ENCODE data around the gene CALM1. TPM values are rescaled to one million over a fixed set of nuclear protein-coding genes. Genes with fewer than 3 reads are reported as not detected.
A peak's percentile ranks its signal among the peaks of the same experiment; 100 is the strongest.

The CALM1 gene
- total and polyA plus RNA-seq, 8 donors = 213 to 1,126 (median 356) TPM

DNA sequence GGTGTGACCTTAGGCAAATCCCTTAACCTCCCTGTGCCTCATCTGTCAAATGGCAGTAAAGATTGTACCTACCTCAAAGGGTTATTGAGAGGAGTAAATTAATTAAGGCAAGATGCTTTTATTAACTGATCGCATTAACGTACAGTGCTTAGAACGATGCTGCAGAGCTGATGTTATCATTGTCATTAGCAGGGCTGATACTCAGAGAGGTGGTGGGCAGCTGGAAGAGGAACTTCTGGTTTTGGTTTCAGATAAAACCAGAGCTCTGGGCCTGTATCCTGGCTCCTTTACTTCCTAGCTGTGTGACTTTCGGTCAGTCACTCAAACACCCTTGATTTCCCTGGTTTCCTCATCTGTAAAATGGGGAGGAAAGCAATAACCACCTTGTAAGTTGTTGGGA lies 55.1 kb downstream of the CALM1 start:
- intact Hi-C loops (cut with DNase I; ENCODE audit: low total_unique reads) = no loop called here
- WGBS, 5 donors = 72 to 93% (median 83%) methylated on average over 4 of the region's 4 CpGs

DNA sequence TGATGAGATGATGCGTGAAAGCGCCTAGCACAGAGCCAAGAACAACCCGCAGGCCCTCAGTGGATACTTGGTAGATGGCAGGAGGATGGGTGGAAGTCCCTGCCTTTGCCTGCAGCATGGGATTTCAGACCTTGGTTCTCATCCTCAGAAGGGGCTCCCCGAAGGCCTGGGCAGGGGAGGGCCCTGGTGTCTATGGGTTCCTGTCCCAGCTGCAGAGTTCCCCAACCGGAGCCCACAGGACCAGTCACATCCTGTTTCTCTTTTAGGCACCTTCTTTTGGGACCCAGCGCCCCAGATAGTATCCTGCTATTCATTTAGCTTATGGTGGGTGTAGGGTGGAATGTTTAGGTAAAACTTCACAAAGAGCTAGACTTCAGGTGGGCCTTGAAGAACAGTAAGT lies 55.5 kb downstream of the CALM1 start:
- H3K4me3 ChIP-seq = no peak overlapping the region
- H3K9me3 ChIP-seq = peaks cover 0 to 10% (median 7%) of the 10 kb centered on the region in 4 donors
- H3K36me3 ChIP-seq = no peaks in the 10 kb centered on the region
- no peak for TF ChIP-seq EP300 (IDR thresholded peaks at IDR 0.05)
- no peak for TF ChIP-seq POLR2AphosphoS5 (IDR thresholded peaks at IDR 0.05)
- no peak for TF ChIP-seq POLR2A (IDR thresholded peaks at IDR 0.05)
- TF ChIP-seq, protein P1, sequence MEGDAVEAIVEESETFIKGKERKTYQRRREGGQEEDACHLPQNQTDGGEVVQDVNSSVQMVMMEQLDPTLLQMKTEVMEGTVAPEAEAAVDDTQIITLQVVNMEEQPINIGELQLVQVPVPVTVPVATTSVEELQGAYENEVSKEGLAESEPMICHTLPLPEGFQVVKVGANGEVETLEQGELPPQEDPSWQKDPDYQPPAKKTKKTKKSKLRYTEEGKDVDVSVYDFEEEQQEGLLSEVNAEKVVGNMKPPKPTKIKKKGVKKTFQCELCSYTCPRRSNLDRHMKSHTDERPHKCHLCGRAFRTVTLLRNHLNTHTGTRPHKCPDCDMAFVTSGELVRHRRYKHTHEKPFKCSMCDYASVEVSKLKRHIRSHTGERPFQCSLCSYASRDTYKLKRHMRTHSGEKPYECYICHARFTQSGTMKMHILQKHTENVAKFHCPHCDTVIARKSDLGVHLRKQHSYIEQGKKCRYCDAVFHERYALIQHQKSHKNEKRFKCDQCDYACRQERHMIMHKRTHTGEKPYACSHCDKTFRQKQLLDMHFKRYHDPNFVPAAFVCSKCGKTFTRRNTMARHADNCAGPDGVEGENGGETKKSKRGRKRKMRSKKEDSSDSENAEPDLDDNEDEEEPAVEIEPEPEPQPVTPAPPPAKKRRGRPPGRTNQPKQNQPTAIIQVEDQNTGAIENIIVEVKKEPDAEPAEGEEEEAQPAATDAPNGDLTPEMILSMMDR (IDR thresholded peaks at IDR 0.05) = no peak
- 84 to 88% (median 87%) methylated on average over 6 of the region's 6 CpGs for WGBS, 5 donors
- intact Hi-C loops (cut with DNase I; ENCODE audit: low total_unique reads) = no loop called here
- no peaks in the 10 kb centered on the region for H3K27me3 ChIP-seq
- DNase-seq = no peak
- H3K4me1 ChIP-seq = peaks cover 0 to 26% (median 22%) of the 10 kb centered on the region in 4 donors
- no peak overlapping the region for H3K27ac ChIP-seq

More for the DNA sequence above, 55.1 kb downstream of the CALM1 start:
- no peak for TF ChIP-seq POLR2AphosphoS5 (IDR thresholded peaks at IDR 0.05)
- TF ChIP-seq, protein P1 (IDR thresholded peaks at IDR 0.05) = no peak
- no peak for TF ChIP-seq EP300 (IDR thresholded peaks at IDR 0.05)
- TF ChIP-seq POLR2A (IDR thresholded peaks at IDR 0.05) = no peak
- no peak for DNase-seq
- H3K27ac ChIP-seq = no peak overlapping the region
- H3K4me3 ChIP-seq = no peak overlapping the region
- H3K36me3 ChIP-seq = no peaks in the 10 kb centered on the region
- H3K9me3 ChIP-seq = peaks cover 0 to 13% (median 9%) of the 10 kb centered on the region in 4 donors
- H3K27me3 ChIP-seq = no peaks in the 10 kb centered on the region
- peaks cover 0 to 26% (median 22%) of the 10 kb centered on the region in 4 donors for H3K4me1 ChIP-seq

DNA sequence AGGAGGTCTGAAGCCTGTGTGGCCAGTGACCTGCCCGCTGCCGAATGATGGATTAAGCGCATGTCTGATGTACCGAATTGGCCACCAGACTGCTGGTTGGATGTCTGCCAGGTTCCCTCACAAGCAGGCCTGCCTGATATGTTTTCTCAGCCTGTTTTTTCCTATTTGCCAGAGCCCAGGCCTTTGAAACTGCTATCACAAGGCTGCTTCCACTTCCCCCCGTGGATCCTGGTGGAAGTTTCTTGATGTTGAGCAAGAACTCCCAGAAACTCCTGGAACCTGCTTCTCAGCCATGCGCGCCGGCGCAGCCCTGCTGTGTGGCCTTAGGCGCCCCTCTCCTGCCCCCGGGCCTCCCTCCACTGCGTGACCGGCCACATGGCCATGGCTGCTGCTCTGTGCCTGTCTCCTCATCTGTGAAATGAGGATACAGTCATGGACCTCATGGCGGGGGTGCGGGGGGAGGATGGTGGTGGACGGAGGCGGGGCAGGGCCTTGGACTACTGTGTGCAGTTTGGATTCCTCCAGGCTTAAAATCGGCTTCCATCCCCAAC lies 56.6 kb downstream of the CALM1 start:
- WGBS, 5 donors = 43 to 73% (median 68%) methylated on average over 14 to 18 of the region's 18 CpGs
- Histone ChIP-seq H3K4me3 (no peak overlapping the region), H3K27ac (peak overlapping the region; percentile 46 to 80 (median 62)), H3K9me3 (no peaks in the 10 kb centered on the region), H3K27me3 (no peaks in the 10 kb centered on the region), H3K36me3 (no peaks in the 10 kb centered on the region), H3K4me1 (peaks cover 0 to 26% (median 22%) of the 10 kb centered on the region in 4 donors)
- intact Hi-C loops (cut with DNase I; ENCODE audit: low total_unique reads) = no loop called here
- TF ChIP-seq POLR2AphosphoS5 (IDR thresholded peaks at IDR 0.05) = no peak
- TF ChIP-seq POLR2A (IDR thresholded peaks at IDR 0.05) = no peak
- no peak for TF ChIP-seq EP300 (IDR thresholded peaks at IDR 0.05)
- TF ChIP-seq, protein P1 (IDR thresholded peaks at IDR 0.05) = no peak
- peak; percentile 35 to 90 for DNase-seq

DNA sequence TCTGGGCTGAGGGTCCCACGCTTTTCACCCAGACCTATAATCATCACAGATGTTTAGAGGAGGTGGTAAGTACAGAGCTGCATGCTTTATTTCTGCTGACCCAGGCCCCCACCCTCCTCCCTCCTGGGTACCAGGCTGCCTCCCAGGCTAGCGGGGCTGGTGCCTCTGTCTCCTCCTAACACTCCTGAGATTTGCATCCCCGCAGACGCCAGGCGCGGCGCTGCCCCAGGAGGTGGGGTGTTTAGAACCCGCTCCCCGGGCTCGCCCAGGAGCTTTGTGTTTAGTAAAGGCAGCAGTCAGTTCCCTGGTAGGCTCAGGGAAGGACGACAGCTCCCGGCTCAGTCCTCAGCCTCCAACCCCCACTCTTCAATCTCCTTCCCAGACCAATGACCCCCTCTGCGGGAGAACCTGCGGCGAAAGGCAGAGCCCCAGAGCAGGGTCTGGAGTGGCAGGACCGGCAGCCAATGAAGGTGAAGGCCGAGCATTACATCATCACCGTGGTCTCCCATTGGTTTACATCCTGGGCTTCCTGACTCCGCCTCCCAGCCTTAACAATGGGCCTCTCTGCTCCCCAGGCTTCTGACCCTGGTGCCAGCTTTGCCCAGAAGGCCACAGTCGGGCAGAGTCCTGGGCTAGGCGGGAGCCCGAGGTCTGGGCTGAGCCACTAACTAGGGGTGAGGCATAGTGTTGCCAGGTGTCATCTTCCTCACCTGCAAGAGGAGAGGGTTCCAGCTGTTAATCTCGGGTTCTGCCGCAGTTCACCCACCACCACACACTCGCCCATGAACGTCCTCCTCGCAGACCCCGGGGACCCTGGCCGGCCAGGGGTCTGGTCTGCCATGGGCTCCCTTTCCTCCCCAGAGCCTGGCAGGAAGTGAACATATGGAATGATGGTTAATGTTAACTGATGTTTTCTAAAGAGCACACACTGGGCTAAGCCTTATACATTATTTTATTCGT lies 57.5 kb downstream of the CALM1 start:
- peak overlapping the region; percentile 46 to 80 (median 62) for H3K27ac ChIP-seq
- peak; percentile 81 to 96 for DNase-seq
- TF ChIP-seq POLR2A (IDR thresholded peaks at IDR 0.05) (no peak), POLR2AphosphoS5 (IDR thresholded peaks at IDR 0.05) (no peak)
- H3K9me3 ChIP-seq = no peaks in the 10 kb centered on the region
- intact Hi-C loops (cut with DNase I; ENCODE audit: low total_unique reads) = no loop called here
- H3K4me3 ChIP-seq = peak overlapping the region; percentile 22 to 32 (median 26)
- no peaks in the 10 kb centered on the region for H3K36me3 ChIP-seq
- H3K27me3 ChIP-seq = no peaks in the 10 kb centered on the region
- peaks cover 0 to 26% (median 22%) of the 10 kb centered on the region in 4 donors for H3K4me1 ChIP-seq
- 36 to 59% (median 48%) methylated on average over 27 to 30 of the region's 30 CpGs for WGBS, 5 donors
